ENCODE data around the gene BTBD9. TPM values are rescaled to one million over a fixed set of nuclear protein-coding genes. Genes with fewer than 3 reads are reported as not detected.

The BTBD9 gene
- total and polyA plus RNA-seq, 2 donors (not counting 1 experiment from before 2014, with no cell fraction given) = 4.1 to 48.9 TPM

DNA sequence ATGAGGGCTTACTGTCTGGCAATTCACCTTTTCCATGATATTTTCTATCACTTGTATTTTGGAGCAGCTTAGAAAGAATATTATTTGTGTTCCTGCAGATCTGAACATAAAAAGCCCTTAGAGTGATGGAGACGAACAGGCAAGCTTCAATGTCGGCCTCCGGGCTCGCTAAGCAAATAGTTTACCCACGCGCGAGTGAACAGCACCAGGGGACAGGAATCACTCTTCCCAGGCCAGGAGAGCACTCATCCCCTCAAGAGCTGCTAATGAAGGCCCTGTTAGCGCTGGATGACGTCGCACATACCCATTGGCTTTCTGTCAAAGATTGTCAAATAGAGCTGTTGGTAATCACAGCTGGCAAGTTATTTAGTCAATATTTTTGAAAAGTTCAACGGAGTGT lies 424.5 kb downstream of the BTBD9 start:
- WGBS (ENCODE audit: insufficient coverage) = 97% methylated on average over 4 of the region's 11 CpGs
- ChIA-PET CTCF (no interaction called here), POLR2A (no interaction called here)
- intact Hi-C loops (cut with micrococcal nuclease) = no loop called here
- H3K4me1 ChIP-seq (ENCODE audit: control insufficient read depth in 2 of 2, insufficient read depth in 2 of 2, low read length in 2 of 2) = no peaks in the 10 kb centered on the region
- DNase-seq = no peak
- no peaks in the 10 kb centered on the region for H3K27me3 ChIP-seq (replicated peaks in 1 of 4; ENCODE audit: control extremely low read depth in 1 of 4, control insufficient read depth in 3 of 4, insufficient read depth in 4 of 4, low read length in 3 of 4)
- H3K4me3 ChIP-seq (ENCODE audit: control extremely low read depth in 1 of 5, extremely low read depth in 1 of 5, insufficient read depth in 1 of 5, low read depth in 2 of 5, low read length in 4 of 5) = no peak overlapping the region
- TF ChIP-seq EZH2 (IDR thresholded peaks at IDR 0.05; ENCODE audit: borderline replicate concordance, insufficient read depth, low read depth, low read length, poor library complexity, severe bottlenecking) = no peak
- no peak for TF ChIP-seq CTCF (IDR thresholded peaks at IDR 0.05)
- no peak for ATAC-seq (ENCODE audit: low read depth)
- H3K4me1 Mint-ChIP-seq = no peaks in the 10 kb centered on the region
- H3K9me3 Mint-ChIP-seq (ENCODE audit: insufficient read depth) = peaks cover 2% of the 10 kb centered on the region
- no peak overlapping the region for H3K27ac Mint-ChIP-seq
- no peaks in the 10 kb centered on the region for H3K36me3 ChIP-seq (replicated peaks in 1 of 2; ENCODE audit: control extremely low read depth in 1 of 2, control insufficient read depth in 1 of 2, extremely low read depth in 1 of 2, insufficient read depth in 2 of 2, low read length in 1 of 2)
- H4K20me1 ChIP-seq (ENCODE audit: control insufficient read depth, insufficient read depth, low read length, poor library complexity, severe bottlenecking) = no peaks in the 10 kb centered on the region
- H3K4me3 Mint-ChIP-seq = no peak overlapping the region
- no peaks in the 10 kb centered on the region for H3K27me3 Mint-ChIP-seq
- no peak overlapping the region for H3K4me2 ChIP-seq (replicated peaks; ENCODE audit: low read depth, low read length, poor library complexity, severe bottlenecking)
- H3K9ac ChIP-seq (ENCODE audit: low read length) = no peak overlapping the region
- no peaks in the 10 kb centered on the region for H3K79me2 ChIP-seq (ENCODE audit: control insufficient read depth, insufficient read depth, low read length)
- H3K9me3 ChIP-seq (ENCODE audit: control extremely low read depth in 1 of 3, control insufficient read depth in 2 of 3, insufficient read depth in 1 of 3, low read length in 2 of 3) = no peaks in the 10 kb centered on the region
- no peak overlapping the region for H3K27ac ChIP-seq (ENCODE audit: low read length in 2 of 2)
- H2AFZ ChIP-seq (ENCODE audit: insufficient read depth, low read depth, low read length, poor library complexity, severe bottlenecking) = no peak overlapping the region

- H3K27me3 ChIP-seq (replicated peaks in 1 of 4; ENCODE audit: control extremely low read depth in 1 of 4, control insufficient read depth in 3 of 4, insufficient read depth in 4 of 4, low read length in 3 of 4) = no peaks in the 10 kb centered on the region
- no peak overlapping the region for H3K4me3 ChIP-seq (ENCODE audit: control extremely low read depth in 1 of 5, extremely low read depth in 1 of 5, insufficient read depth in 1 of 5, low read depth in 2 of 5, low read length in 4 of 5)
- ChIA-PET POLR2A (no interaction called here), CTCF (no interaction called here)
- H3K79me2 ChIP-seq (ENCODE audit: control insufficient read depth, insufficient read depth, low read length) = no peaks in the 10 kb centered on the region
- H2AFZ ChIP-seq (ENCODE audit: insufficient read depth, low read depth, low read length, poor library complexity, severe bottlenecking) = no peak overlapping the region
- TF ChIP-seq CTCF (IDR thresholded peaks at IDR 0.05) (no peak), EZH2 (IDR thresholded peaks at IDR 0.05; ENCODE audit: borderline replicate concordance, insufficient read depth, low read depth, low read length, poor library complexity, severe bottlenecking) (no peak)
- ATAC-seq (ENCODE audit: low read depth) (no peak), DNase-seq (no peak)
- Mint-ChIP-seq H3K4me1 (peaks cover 1% of the 10 kb centered on the region), H3K27me3 (no peaks in the 10 kb centered on the region), H3K9me3 (ENCODE audit: insufficient read depth) (no peaks in the 10 kb centered on the region), H3K4me3 (no peak overlapping the region), H3K27ac (no peak overlapping the region)
- H3K36me3 ChIP-seq (replicated peaks in 1 of 2; ENCODE audit: control extremely low read depth in 1 of 2, control insufficient read depth in 1 of 2, extremely low read depth in 1 of 2, insufficient read depth in 2 of 2, low read length in 1 of 2) = no peaks in the 10 kb centered on the region
- H3K4me2 ChIP-seq (replicated peaks; ENCODE audit: low read depth, low read length, poor library complexity, severe bottlenecking) = no peak overlapping the region
- intact Hi-C loops (cut with micrococcal nuclease) = no loop called here
- H4K20me1 ChIP-seq (ENCODE audit: control insufficient read depth, insufficient read depth, low read length, poor library complexity, severe bottlenecking) = no peaks in the 10 kb centered on the region
- no peaks in the 10 kb centered on the region for H3K4me1 ChIP-seq (ENCODE audit: control insufficient read depth in 2 of 2, insufficient read depth in 2 of 2, low read length in 2 of 2)
- no CpG with 5 or more reads among the region's 2 CpGs for WGBS (ENCODE audit: insufficient coverage)
- H3K27ac ChIP-seq (ENCODE audit: low read length in 2 of 2) = no peak overlapping the region
- H3K9ac ChIP-seq (ENCODE audit: low read length) = no peak overlapping the region
- H3K9me3 ChIP-seq (ENCODE audit: control extremely low read depth in 1 of 3, control insufficient read depth in 2 of 3, insufficient read depth in 1 of 3, low read length in 2 of 3) = no peaks in the 10 kb centered on the region
Observed at GRCh38 chr6:38214159-38214558, 425.6 kb downstream of the BTBD9 start.

Measured in B cell (primary cell).